ENCODE results near the gene KRCC1.

DNA sequence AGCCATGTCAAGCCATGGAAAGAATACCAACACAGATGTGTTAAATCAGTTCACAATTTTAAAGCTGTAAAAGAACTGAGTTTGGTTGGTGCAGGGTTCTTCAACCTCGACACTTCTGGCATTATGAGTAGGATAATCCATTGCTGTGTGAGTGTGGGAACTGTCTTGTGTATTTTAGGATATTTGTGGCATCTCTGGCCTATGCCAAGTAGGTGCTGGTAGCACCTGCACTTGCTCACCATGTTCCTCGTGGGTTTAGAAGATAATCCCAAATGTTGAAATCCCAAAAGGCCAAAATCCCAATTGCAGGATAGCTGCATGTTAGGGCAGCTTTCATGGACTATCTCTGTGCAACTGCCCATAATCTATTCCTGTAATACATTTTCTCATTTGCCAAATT, 3.8 kb downstream of the KRCC1 start:
- TF ChIP-seq CTCF (conservative IDR thresholded peaks at IDR 0.05; ENCODE audit: low read length) (no peak), EZH2phosphoT487 (IDR thresholded peaks at IDR 0.05; ENCODE audit: borderline replicate concordance) (no peak)
